GM23248 (cell line): ENCODE results near the gene ICE1.

ENCODE experiments used
- EZH2 ChIP-seq: fragments of 200-600 bp; sonication (generic); IDR thresholded peaks from 2 replicates; pipeline ENCODE4 v1.6.1; 2018; ENCODE audit warnings: antibody characterized with exemption, mild to moderate bottlenecking; ENCODE audit not compliant: insufficient read depth, poor library complexity, severe bottlenecking
- EZH2phosphoT487 ChIP-seq: fragments of 200-600 bp; sonication (generic); IDR thresholded peaks from 2 replicates; pipeline ENCODE4 v1.6.1; 2018; ENCODE audit warnings: antibody characterized with exemption, moderate library complexity, mild to moderate bottlenecking, low read depth; ENCODE audit not compliant: insufficient read depth

- TF ChIP-seq EZH2 (no peak), EZH2phosphoT487 (no peak)
These were observed 60.9 kb downstream of the ICE1 start for GRCh38 chr5:5483350-5483749.
